HG03442 (cell line): ENCODE results near the gene SYT8.
"Not testable (repeated sequence)": the region's sequence is repeated elsewhere in the genome, so short reads cannot be mapped to it uniquely, and the experiment has no call there.

ENCODE experiments used
- ATAC-seq: cut with Tn5 transposase; IDR thresholded peaks from one replicate; pipeline ENCODE4 v1.9.1; 2021; ENCODE audit warnings: mild to moderate bottlenecking, moderate library complexity; ENCODE audit not compliant: unreplicated experiment

Gene SYT8

DNA sequence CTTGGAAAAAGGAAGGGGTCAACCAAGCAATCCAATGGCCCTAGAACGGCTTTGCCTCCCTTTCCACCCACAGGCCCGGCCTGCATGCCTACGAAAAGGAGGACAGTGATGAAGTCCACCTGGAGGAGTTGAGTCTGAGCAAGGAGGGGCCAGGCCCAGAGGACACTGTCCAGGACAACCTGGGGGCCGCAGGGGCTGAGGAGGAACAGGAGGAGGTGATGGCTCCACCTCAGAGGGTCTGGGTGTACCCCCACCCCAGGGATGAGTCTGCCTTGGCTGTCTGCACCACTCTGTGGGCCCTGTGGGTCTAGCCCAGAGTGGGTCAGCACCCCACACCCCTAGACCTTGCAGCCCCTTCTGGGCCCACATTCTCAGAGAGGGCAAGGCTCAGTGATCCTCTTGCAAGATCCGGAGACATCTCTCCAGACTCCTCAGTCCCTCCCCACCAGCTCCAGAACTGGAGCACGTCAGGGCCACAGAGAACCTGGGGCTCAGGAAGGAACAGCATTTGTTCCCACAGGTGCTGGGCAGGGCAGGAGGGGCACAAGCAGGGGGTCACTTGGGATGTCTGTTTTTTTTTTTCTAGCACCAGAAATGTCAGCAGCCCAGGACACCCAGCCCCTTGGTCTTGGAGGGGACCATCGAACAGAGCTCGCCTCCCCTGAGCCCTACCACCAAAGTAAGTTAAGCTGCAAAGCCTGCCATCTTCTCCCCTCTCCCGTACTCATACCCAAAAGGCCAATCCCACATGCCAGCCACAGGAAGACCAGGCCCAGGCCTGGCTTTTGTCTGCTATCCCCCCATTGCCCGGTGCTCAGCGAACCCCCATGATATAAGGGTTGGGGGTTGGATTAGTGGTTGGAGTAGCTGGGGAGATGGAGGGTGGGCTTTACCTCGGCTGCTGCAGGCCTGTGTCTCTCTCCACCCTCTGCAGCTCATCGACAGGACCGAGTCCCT lies 48.8 kb downstream of the SYT8 start:
- ATAC-seq, result no peak

DNA sequence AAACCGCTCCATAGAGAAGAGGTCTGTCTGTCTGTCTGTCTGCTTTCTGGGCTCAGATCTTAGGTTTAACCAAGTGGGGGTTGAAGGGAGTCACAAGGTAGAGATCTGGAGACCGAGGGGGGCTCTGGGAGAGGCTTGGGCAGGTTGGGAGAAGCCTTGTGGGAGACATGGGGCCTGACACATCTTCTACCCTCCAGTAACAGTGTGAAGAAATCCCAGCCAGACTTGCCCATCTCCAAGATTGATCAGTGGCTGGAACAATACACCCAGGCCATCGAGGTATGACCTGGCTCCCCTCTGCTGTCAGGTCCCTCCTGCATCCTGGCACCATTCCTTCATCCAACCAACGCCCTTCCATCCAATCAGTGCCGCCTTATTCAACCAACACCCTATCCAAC lies 49.5 kb downstream of the SYT8 start:
- ATAC-seq, result no peak

DNA sequence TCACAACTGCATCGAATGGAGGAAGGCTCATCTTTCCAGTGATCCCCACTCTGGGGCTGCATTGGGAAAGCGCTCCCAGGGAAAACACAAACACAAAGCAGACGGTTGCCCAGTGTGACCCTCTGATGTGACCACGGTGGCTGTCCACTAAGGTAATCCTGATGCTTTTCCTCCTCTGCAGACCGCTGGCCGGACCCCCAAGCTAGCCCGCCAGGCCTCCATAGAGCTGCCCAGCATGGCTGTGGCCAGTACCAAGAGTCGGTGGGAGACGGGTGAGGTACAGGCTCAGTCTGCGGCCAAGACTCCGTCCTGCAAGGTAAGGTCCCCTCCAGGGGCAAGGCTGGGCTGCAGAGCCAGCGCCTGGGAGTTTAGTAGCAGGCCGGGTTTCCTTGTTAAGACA lies 51.8 kb downstream of the SYT8 start:
- ATAC-seq, result not testable (repeated sequence)
